ENCODE measurements around the gene CYTIP.

DNA sequence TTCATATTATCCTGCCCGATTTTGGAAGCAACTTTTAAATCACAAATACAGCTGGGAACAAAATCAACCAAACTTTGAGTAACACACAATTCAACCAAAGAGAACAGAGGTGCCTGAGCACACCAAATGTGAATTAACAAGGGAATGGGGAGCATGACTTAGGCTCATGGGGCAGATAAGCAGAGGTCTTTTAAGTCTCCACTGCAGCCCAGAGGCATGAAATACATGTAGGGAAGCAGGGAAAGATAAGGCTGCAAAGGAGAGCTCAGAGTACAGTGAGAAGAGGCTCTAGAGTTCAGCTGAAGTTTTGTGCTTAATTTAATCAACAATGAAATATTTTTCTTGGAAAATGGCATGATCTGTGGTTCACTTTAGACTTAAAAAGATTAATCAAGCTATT, 49.0 kb downstream of the CYTIP start:
- TF ChIP-seq, protein P1, sequence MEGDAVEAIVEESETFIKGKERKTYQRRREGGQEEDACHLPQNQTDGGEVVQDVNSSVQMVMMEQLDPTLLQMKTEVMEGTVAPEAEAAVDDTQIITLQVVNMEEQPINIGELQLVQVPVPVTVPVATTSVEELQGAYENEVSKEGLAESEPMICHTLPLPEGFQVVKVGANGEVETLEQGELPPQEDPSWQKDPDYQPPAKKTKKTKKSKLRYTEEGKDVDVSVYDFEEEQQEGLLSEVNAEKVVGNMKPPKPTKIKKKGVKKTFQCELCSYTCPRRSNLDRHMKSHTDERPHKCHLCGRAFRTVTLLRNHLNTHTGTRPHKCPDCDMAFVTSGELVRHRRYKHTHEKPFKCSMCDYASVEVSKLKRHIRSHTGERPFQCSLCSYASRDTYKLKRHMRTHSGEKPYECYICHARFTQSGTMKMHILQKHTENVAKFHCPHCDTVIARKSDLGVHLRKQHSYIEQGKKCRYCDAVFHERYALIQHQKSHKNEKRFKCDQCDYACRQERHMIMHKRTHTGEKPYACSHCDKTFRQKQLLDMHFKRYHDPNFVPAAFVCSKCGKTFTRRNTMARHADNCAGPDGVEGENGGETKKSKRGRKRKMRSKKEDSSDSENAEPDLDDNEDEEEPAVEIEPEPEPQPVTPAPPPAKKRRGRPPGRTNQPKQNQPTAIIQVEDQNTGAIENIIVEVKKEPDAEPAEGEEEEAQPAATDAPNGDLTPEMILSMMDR (IDR thresholded peaks at IDR 0.05), result no peak
- TF ChIP-seq POLR2A (IDR thresholded peaks at IDR 0.05), result no peak

All from adrenal gland (tissue), 5 donors.